ENCODE measurements around the gene FOSL1. TPM values are rescaled to one million over a fixed set of nuclear protein-coding genes. Genes with fewer than 3 reads are reported as not detected.

The FOSL1 gene
- total RNA-seq, 2 experiments from 2014 or later, result 0.88 TPM; not detected in 1

DNA sequence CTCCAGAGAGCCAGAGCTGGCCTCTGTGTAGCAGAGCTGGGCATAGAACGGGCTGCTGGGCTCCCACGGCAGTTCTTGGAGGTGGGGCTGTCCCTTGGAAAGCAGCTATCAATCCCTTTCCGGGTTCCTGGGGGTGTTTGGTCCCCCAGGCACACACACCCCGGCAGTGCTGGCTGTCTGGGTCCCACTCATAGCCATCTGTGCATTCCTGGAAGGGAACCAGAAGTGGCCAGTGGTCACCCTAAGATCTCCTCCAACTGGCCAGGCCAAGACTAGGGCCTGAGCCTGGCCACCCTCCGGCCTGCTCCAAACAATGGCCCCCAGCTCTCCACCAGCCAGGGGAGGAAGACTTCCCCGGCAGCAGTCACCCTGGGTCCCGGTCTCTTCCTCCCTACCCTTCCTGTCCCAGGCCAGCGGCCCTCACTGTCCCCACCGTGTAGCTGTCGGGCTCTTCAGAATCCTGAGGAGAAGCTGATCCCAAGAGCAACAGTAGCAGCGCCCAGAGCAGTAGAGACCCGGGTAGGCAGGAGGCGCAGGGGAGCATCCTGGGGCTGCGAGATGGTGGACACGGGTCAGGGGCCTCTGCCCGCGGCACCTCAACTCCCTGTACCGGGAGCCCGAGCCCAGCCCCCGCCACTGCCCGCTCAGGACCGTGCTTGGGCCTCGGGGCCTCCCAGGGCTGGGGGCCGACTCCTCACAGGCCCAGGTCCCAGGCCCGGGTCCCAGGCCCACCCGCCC is 28.2 kb downstream of the FOSL1 start:
- no peaks in the 10 kb centered on the region for H3K9me3 ChIP-seq (ENCODE audit: low read length)
- DNase-seq (ENCODE audit: low spot score), result no peak
- no peak for TF ChIP-seq EZH2phosphoT487 (IDR thresholded peaks at IDR 0.05; ENCODE audit: borderline replicate concordance, low read depth, low read length)
- TF ChIP-seq, protein P1, sequence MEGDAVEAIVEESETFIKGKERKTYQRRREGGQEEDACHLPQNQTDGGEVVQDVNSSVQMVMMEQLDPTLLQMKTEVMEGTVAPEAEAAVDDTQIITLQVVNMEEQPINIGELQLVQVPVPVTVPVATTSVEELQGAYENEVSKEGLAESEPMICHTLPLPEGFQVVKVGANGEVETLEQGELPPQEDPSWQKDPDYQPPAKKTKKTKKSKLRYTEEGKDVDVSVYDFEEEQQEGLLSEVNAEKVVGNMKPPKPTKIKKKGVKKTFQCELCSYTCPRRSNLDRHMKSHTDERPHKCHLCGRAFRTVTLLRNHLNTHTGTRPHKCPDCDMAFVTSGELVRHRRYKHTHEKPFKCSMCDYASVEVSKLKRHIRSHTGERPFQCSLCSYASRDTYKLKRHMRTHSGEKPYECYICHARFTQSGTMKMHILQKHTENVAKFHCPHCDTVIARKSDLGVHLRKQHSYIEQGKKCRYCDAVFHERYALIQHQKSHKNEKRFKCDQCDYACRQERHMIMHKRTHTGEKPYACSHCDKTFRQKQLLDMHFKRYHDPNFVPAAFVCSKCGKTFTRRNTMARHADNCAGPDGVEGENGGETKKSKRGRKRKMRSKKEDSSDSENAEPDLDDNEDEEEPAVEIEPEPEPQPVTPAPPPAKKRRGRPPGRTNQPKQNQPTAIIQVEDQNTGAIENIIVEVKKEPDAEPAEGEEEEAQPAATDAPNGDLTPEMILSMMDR (conservative IDR thresholded peaks at IDR 0.05; ENCODE audit: low read length), result no peak
- peaks cover 34% of the 10 kb centered on the region for H3K4me1 ChIP-seq (ENCODE audit: insufficient read depth, low read length, poor library complexity, severe bottlenecking)
- no peak overlapping the region for H3K4me2 ChIP-seq (ENCODE audit: low read length)
- H3K27ac ChIP-seq (ENCODE audit: low read depth, low read length, poor library complexity, severe bottlenecking), result no peak overlapping the region
- H4K20me1 ChIP-seq (ENCODE audit: insufficient read depth, low read length), result no peaks in the 10 kb centered on the region
- no peaks in the 10 kb centered on the region for H3K79me2 ChIP-seq (ENCODE audit: insufficient read depth, low read depth, low read length)
- H2AFZ ChIP-seq (ENCODE audit: low read length), result no peak overlapping the region
- ChIA-PET CTCF (ENCODE audit: unreplicated experiment) (no interaction called here), POLR2A (interaction anchor here (0.6 to 1.8 kb wide), 5 partner anchors 12 to 233 kb away, joined by 3 to 6 read pairs (median 3); partner anchors contain the start of gene MUS81)
- no peaks in the 10 kb centered on the region for H3K9me2 ChIP-seq (ENCODE audit: insufficient read depth, low read length)
- intact Hi-C loops (cut with micrococcal nuclease; ENCODE audit: unreplicated experiment), result no loop called here
- no peak overlapping the region for H3K4me3 ChIP-seq (ENCODE audit: low read depth, low read length, poor library complexity, severe bottlenecking)
- no TSS peak for BruUV-seq (replicated peaks)
- peaks cover 4% of the 10 kb centered on the region; the same call in 1 of the 2 replicates for H3K36me3 ChIP-seq (ENCODE audit: insufficient read depth, low read length)

- no peak overlapping the region for H3K4me3 ChIP-seq (ENCODE audit: low read depth, low read length, poor library complexity, severe bottlenecking)
- H3K27ac ChIP-seq (ENCODE audit: low read depth, low read length, poor library complexity, severe bottlenecking), result no peak overlapping the region
- ChIA-PET POLR2A (interaction anchor here (0.6 to 1.8 kb wide), 6 partner anchors 14 to 232 kb away, joined by 3 to 6 read pairs (median 3); partner anchors contain the start of gene CCDC85B), CTCF (ENCODE audit: unreplicated experiment) (no interaction called here)
- no peaks in the 10 kb centered on the region for H3K79me2 ChIP-seq (ENCODE audit: insufficient read depth, low read depth, low read length)
- H3K9me2 ChIP-seq (ENCODE audit: insufficient read depth, low read length), result no peaks in the 10 kb centered on the region
- no peaks in the 10 kb centered on the region for H4K20me1 ChIP-seq (ENCODE audit: insufficient read depth, low read length)
- DNase-seq (ENCODE audit: low spot score), result peak; percentile 39
- intact Hi-C loops (cut with micrococcal nuclease; ENCODE audit: unreplicated experiment), result no loop called here
- TF ChIP-seq EZH2phosphoT487 (IDR thresholded peaks at IDR 0.05; ENCODE audit: borderline replicate concordance, low read depth, low read length), result no peak
- TF ChIP-seq, protein P1 (conservative IDR thresholded peaks at IDR 0.05; ENCODE audit: low read length), result no peak
- H3K36me3 ChIP-seq (ENCODE audit: insufficient read depth, low read length), result peaks cover 14% of the 10 kb centered on the region; the same call in 1 of the 2 replicates
- H3K4me2 ChIP-seq (ENCODE audit: low read length), result peak overlapping the region; percentile 8; the same call in 1 of the 2 replicates
- H2AFZ ChIP-seq (ENCODE audit: low read length), result no peak overlapping the region
- BruUV-seq (replicated peaks), result no TSS peak
- no peaks in the 10 kb centered on the region for H3K9me3 ChIP-seq (ENCODE audit: low read length)
- H3K4me1 ChIP-seq (ENCODE audit: insufficient read depth, low read length, poor library complexity, severe bottlenecking), result peaks cover 35% of the 10 kb centered on the region
These were observed 29.2 kb downstream of the FOSL1 start for GRCh38 chr11:65870706-65871681.

Measured in OCI-LY7 (cell line).